ENCODE results near the gene IGSF8. TPM values are rescaled to one million over a fixed set of nuclear protein-coding genes. Genes with fewer than 3 reads are reported as not detected.

Gene IGSF8
- total and polyA plus RNA-seq, 2 donors (not counting 1 experiment from before 2014, with no cell fraction given) = 6.5 to 24.4 TPM

- Histone ChIP-seq H3K9ac (ENCODE audit: insufficient read depth, low read length) (no peak overlapping the region), H3K27ac (ENCODE audit: insufficient read depth, low read length) (no peak overlapping the region), H3K9me3 (ENCODE audit: control insufficient read depth, insufficient read depth, low read depth, low read length) (no peaks in the 10 kb centered on the region), H3K79me2 (ENCODE audit: control insufficient read depth, insufficient read depth, low read length) (no peaks in the 10 kb centered on the region), H3K4me2 (ENCODE audit: extremely low read depth, insufficient read depth, low read length) (no peak overlapping the region), H2AFZ (ENCODE audit: low read length) (no peak overlapping the region), H3K36me3 (ENCODE audit: control insufficient read depth, insufficient read depth, low read length) (no peaks in the 10 kb centered on the region), H3K4me1 (ENCODE audit: control insufficient read depth, extremely low read depth, insufficient read depth, low read length) (no peaks in the 10 kb centered on the region), H3K27me3 (ENCODE audit: control insufficient read depth, insufficient read depth, low read length) (peaks cover 27% of the 10 kb centered on the region), H4K20me1 (ENCODE audit: control insufficient read depth, extremely low read depth, insufficient read depth, low read length) (no peaks in the 10 kb centered on the region), H3K4me3 (replicated peaks in 1 of 4; ENCODE audit: control extremely low read depth in 1 of 4, insufficient read depth in 1 of 4, low read depth in 3 of 4, low read length in 4 of 4) (no peak overlapping the region)
- no peak for DNase-seq (ENCODE audit: low read depth in 2 of 2)
- TF ChIP-seq, protein P1, sequence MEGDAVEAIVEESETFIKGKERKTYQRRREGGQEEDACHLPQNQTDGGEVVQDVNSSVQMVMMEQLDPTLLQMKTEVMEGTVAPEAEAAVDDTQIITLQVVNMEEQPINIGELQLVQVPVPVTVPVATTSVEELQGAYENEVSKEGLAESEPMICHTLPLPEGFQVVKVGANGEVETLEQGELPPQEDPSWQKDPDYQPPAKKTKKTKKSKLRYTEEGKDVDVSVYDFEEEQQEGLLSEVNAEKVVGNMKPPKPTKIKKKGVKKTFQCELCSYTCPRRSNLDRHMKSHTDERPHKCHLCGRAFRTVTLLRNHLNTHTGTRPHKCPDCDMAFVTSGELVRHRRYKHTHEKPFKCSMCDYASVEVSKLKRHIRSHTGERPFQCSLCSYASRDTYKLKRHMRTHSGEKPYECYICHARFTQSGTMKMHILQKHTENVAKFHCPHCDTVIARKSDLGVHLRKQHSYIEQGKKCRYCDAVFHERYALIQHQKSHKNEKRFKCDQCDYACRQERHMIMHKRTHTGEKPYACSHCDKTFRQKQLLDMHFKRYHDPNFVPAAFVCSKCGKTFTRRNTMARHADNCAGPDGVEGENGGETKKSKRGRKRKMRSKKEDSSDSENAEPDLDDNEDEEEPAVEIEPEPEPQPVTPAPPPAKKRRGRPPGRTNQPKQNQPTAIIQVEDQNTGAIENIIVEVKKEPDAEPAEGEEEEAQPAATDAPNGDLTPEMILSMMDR (conservative IDR thresholded peaks at IDR 0.05 in 1 of 2, IDR thresholded peaks at IDR 0.05 in 1 of 2; ENCODE audit: low read depth in 1 of 2, low read length in 2 of 2) = no peak
- TF ChIP-seq EZH2 (IDR thresholded peaks at IDR 0.05; ENCODE audit: low read length, missing control alignments) = no peak
These were observed 20.9 kb downstream of the IGSF8 start for GRCh38 chr1:160077486-160077885.

- H3K9me3 ChIP-seq (ENCODE audit: control insufficient read depth, insufficient read depth, low read depth, low read length) = no peaks in the 10 kb centered on the region
- no peak for TF ChIP-seq EZH2 (IDR thresholded peaks at IDR 0.05; ENCODE audit: low read length, missing control alignments)
- TF ChIP-seq, protein P1 (conservative IDR thresholded peaks at IDR 0.05 in 1 of 2, IDR thresholded peaks at IDR 0.05 in 1 of 2; ENCODE audit: low read depth in 1 of 2, low read length in 2 of 2) = no peak
- H3K9ac ChIP-seq (ENCODE audit: insufficient read depth, low read length) = no peak overlapping the region
- peaks cover 25% of the 10 kb centered on the region for H3K27me3 ChIP-seq (ENCODE audit: control insufficient read depth, insufficient read depth, low read length)
- no peak overlapping the region for H3K27ac ChIP-seq (ENCODE audit: insufficient read depth, low read length)
- H3K4me3 ChIP-seq (replicated peaks in 1 of 4; ENCODE audit: control extremely low read depth in 1 of 4, insufficient read depth in 1 of 4, low read depth in 3 of 4, low read length in 4 of 4) = no peak overlapping the region
- H3K36me3 ChIP-seq (ENCODE audit: control insufficient read depth, insufficient read depth, low read length) = no peaks in the 10 kb centered on the region
- no peaks in the 10 kb centered on the region for H4K20me1 ChIP-seq (ENCODE audit: control insufficient read depth, extremely low read depth, insufficient read depth, low read length)
- no peak overlapping the region for H3K4me2 ChIP-seq (ENCODE audit: extremely low read depth, insufficient read depth, low read length)
- H3K4me1 ChIP-seq (ENCODE audit: control insufficient read depth, extremely low read depth, insufficient read depth, low read length) = no peaks in the 10 kb centered on the region
- H3K79me2 ChIP-seq (ENCODE audit: control insufficient read depth, insufficient read depth, low read length) = no peaks in the 10 kb centered on the region
- H2AFZ ChIP-seq (ENCODE audit: low read length) = no peak overlapping the region
- peak in 1 of 2 donors; percentile 45 for DNase-seq (ENCODE audit: low read depth in 2 of 2)
These were observed 22.1 kb downstream of the IGSF8 start for GRCh38 chr1:160076295-160076694.

DNA sequence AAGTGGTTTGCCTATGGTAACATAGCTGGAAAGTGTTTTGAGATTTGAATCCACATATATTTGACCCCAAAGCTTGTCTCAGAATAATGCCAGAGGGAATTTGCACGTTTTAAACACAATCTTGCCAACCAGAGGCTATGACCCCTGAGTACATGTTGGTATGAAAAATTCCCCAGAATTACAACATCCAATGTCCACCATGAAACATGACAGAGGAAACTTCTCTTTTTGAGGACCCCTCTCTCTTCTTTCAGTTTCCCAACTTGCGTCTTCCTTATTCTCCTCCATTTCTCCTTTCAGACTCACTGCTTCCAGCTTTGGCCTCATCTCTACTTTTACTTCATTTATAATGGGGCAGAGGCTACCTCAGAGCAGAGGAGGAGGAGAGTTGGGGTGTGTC is 22.6 kb downstream of the IGSF8 start:
- TF ChIP-seq, protein P1 (conservative IDR thresholded peaks at IDR 0.05 in 1 of 2, IDR thresholded peaks at IDR 0.05 in 1 of 2; ENCODE audit: low read depth in 1 of 2, low read length in 2 of 2) = no peak
- no peak for TF ChIP-seq EZH2 (IDR thresholded peaks at IDR 0.05; ENCODE audit: low read length, missing control alignments)
- H2AFZ ChIP-seq (ENCODE audit: low read length) = no peak overlapping the region
- DNase-seq (ENCODE audit: low read depth in 2 of 2) = no peak
- H3K9me3 ChIP-seq (ENCODE audit: control insufficient read depth, insufficient read depth, low read depth, low read length) = no peaks in the 10 kb centered on the region
- H3K4me3 ChIP-seq (replicated peaks in 1 of 4; ENCODE audit: control extremely low read depth in 1 of 4, insufficient read depth in 1 of 4, low read depth in 3 of 4, low read length in 4 of 4) = no peak overlapping the region
- no peak overlapping the region for H3K4me2 ChIP-seq (ENCODE audit: extremely low read depth, insufficient read depth, low read length)
- no peaks in the 10 kb centered on the region for H3K36me3 ChIP-seq (ENCODE audit: control insufficient read depth, insufficient read depth, low read length)
- H4K20me1 ChIP-seq (ENCODE audit: control insufficient read depth, extremely low read depth, insufficient read depth, low read length) = no peaks in the 10 kb centered on the region
- no peak overlapping the region for H3K27ac ChIP-seq (ENCODE audit: insufficient read depth, low read length)
- peaks cover 30% of the 10 kb centered on the region for H3K27me3 ChIP-seq (ENCODE audit: control insufficient read depth, insufficient read depth, low read length)
- no peaks in the 10 kb centered on the region for H3K4me1 ChIP-seq (ENCODE audit: control insufficient read depth, extremely low read depth, insufficient read depth, low read length)
- H3K79me2 ChIP-seq (ENCODE audit: control insufficient read depth, insufficient read depth, low read length) = no peaks in the 10 kb centered on the region
- H3K9ac ChIP-seq (ENCODE audit: insufficient read depth, low read length) = no peak overlapping the region

Data from fibroblast of lung (primary cell).